Fibroblast of lung (primary cell): ENCODE results near the gene HBA1. TPM values are rescaled to one million over a fixed set of nuclear protein-coding genes. Genes with fewer than 3 reads are reported as not detected.
"Not testable (repeated sequence)": the region's sequence is repeated elsewhere in the genome, so short reads cannot be mapped to it uniquely, and the experiment has no call there.

ENCODE experiments used
- DNase-seq, 2 donors: peaks; one replicate each; pipeline versions ENCODE4 v3.0.0 to v3.0.0-alpha.2; 2010; ENCODE audit warnings: low read depth in 2 of 2
- H2AFZ ChIP-seq: 2 replicates; pipeline ENCODE4 v1.5.1; 2012; ENCODE audit warnings: low read length, control low read depth, inconsistent platforms
- H3K27ac ChIP-seq: 2 replicates; pipeline ENCODE4 v1.5.1; 2011; ENCODE audit warnings: low read length, control low read depth; ENCODE audit not compliant: insufficient read depth
- H3K27me3 ChIP-seq: 2 replicates; pipeline ENCODE4 v1.5.1; 2011; ENCODE audit warnings: mild to moderate bottlenecking, low read length; ENCODE audit not compliant: control insufficient read depth, insufficient read depth
- H3K36me3 ChIP-seq: 2 replicates; pipeline ENCODE4 v1.5.1; 2011; ENCODE audit warnings: low read length; ENCODE audit not compliant: control insufficient read depth, insufficient read depth
- H3K4me1 ChIP-seq: 2 replicates; pipeline ENCODE4 v1.5.1; 2011; ENCODE audit warnings: low read length; ENCODE audit not compliant: control insufficient read depth, insufficient read depth; ENCODE audit errors: extremely low read depth
- H3K4me2 ChIP-seq: 2 replicates; pipeline ENCODE4 v1.5.1; 2011; ENCODE audit warnings: low read length, control low read depth; ENCODE audit not compliant: insufficient read depth; ENCODE audit errors: extremely low read depth
- H3K4me3 ChIP-seq, 4 experiments: fragments of 200-600 bp in 1 of 4; sonication (generic) in 1 of 4; replicated peaks in 1 of 4; 2 replicates each; pipeline ENCODE4 v1.5.1; 2011 to 2016; ENCODE audit warnings: low read length in 4 of 4, low read depth in 3 of 4, mild to moderate bottlenecking in 3 of 4, control low read depth in 2 of 4, inconsistent platforms in 1 of 4, mixed read lengths in 1 of 4; ENCODE audit not compliant: insufficient read depth in 1 of 4; ENCODE audit errors: control extremely low read depth in 1 of 4
- H3K79me2 ChIP-seq: 2 replicates; pipeline ENCODE4 v1.5.1; 2012; ENCODE audit warnings: mild to moderate bottlenecking, low read length, inconsistent platforms; ENCODE audit not compliant: control insufficient read depth, insufficient read depth
- H3K9ac ChIP-seq: 2 replicates; pipeline ENCODE4 v1.5.1; 2011; ENCODE audit warnings: mild to moderate bottlenecking, low read length, control low read depth; ENCODE audit not compliant: insufficient read depth
- H3K9me3 ChIP-seq: 2 replicates; pipeline ENCODE4 v1.5.1; 2012; ENCODE audit warnings: low read depth, low read length; ENCODE audit not compliant: control insufficient read depth, insufficient read depth
- H4K20me1 ChIP-seq: 2 replicates; pipeline ENCODE4 v1.5.1; 2011; ENCODE audit warnings: low read length; ENCODE audit not compliant: control insufficient read depth, insufficient read depth; ENCODE audit errors: extremely low read depth
- EZH2 ChIP-seq: IDR thresholded peaks from 2 replicates; pipeline ENCODE4 v1.5.1; 2012; ENCODE audit warnings: low read length, control low read depth, mild to moderate bottlenecking; ENCODE audit errors: missing control alignments
- polyA plus RNA-seq, 2 donors: library from polyadenylated mRNA; depleted of rRNA in 1 of 2; stranded (reverse) in 1 of 2; unstranded in 1 of 2; fragments of >200 nt; gene quantifications; 2 replicates each; pipeline ENCODE4 v1.2.1, GENCODE V29; 2011 to 2012; ENCODE audit warnings: missing spikeins in 1 of 2
- total RNA-seq: library from RNA; depleted of rRNA; stranded (reverse); fragments of >200 nt; gene quantifications from 2 replicates; pipeline ENCODE4 v1.2.1, GENCODE V29; 2014
- TF ChIP-seq, protein P1 (sequence below), 2 donors: IDR thresholded peaks in 1 of 2; conservative IDR thresholded peaks in 1 of 2; 1 replicate in 1 of 2; 2 replicates in 1 of 2; pipeline ENCODE4 v1.5.1; 2011 to 2012; ENCODE audit warnings: low read length in 2 of 2, control low read depth in 1 of 2, inconsistent platforms in 1 of 2, low read depth in 1 of 2, mild to moderate bottlenecking in 1 of 2

HBA1 gene
- total and polyA plus RNA-seq, 2 donors (not counting 1 experiment from before 2014, with no cell fraction given) = 0.69 TPM; not detected in 1

DNA sequence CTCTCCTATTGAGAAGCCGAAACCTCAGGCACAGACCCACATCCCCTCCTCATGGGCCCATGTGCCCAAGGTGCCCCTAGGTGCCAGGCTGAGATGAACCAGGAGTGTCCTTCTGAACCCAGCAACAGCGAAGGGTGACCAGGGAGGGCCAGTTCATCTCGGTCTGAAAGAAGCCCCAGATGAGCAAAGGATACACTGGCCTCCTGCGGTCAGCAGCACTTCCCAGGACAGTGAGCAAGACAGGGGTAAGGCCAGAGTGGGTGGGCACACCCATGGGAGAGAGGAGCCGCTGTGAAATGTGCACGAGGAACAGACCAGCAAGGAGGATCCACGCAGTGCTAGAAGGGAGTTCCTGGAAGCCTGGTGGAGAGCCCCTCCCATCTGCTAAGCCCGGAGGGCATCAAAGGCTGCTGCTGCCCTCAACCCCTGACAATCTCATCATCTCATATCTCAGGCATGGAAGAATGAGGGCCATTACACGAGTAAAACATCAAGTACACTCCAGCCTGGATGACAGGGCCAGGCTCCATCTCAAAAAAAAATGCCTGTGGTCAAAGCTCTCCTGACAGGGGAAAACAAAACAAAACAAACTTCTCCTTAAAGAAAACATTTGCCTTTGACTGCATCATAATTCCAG, 27.3 kb upstream of the HBA1 start:
- peak overlapping the region; percentile 13 for H3K4me2 ChIP-seq
- DNase-seq = peak; percentile 30 to 45

DNA sequence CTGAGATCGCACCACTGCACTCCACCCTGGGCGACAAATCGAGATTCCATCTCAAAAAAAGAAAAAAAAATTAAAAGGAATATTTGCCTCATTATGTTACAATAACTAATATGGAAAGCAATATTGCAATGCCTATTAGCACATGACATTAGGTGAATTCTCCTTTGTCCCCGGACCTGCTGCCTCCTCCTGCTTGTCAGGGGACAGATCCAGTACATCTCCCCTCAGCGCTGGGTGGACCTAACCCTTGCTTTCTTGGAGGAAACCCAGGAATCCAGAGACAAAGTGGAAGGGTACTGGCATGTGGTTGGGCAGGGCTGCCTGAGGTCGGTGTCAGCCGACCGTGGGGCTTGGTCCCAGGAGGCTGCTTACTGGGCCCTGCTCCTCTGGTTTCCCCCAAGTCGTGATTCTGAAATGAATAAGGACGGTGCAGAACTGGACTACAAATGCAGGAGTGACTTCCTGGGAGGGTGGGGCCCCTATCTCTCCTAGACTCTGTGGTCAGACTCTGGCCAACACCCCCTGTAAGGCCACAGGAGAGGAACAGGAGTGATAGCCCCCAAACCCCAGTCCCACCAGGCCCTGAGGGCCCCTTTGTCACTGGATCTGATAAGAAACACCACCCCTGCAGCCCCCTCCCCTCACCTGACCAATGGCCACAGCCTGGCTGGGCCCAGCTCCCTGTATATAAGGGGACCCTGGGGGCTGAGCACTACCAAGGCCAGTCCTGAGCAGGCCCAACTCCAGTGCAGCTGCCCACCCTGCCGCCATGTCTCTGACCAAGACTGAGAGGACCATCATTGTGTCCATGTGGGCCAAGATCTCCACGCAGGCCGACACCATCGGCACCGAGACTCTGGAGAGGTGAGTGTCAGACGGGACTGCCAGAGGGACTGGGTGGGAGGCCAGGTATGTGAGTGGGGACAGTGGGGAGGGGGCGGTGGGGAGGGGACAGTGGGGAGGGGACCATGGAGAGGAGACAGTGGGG, 24.0 kb upstream of the HBA1 start, which contains the start of gene HBZ:
Gene HBZ, plus strand, starts transcription at position 504 of the 988 bp plus-strand sequence. Its CDS starts 266 bp downstream, at position 770.
- H3K9ac ChIP-seq = no peak within 1 kb of the TSS
- no peaks in the 10 kb centered on the region for H4K20me1 ChIP-seq
- DNase-seq = no peak
- H3K27me3 ChIP-seq = peaks cover 15% of the 10 kb centered on the region
- no peak within 1 kb of the TSS for H3K4me3 ChIP-seq
- H3K9me3 ChIP-seq = no peaks in the 10 kb centered on the region
- H2AFZ ChIP-seq = no peak within 1 kb of the TSS
- TF ChIP-seq, protein P1, sequence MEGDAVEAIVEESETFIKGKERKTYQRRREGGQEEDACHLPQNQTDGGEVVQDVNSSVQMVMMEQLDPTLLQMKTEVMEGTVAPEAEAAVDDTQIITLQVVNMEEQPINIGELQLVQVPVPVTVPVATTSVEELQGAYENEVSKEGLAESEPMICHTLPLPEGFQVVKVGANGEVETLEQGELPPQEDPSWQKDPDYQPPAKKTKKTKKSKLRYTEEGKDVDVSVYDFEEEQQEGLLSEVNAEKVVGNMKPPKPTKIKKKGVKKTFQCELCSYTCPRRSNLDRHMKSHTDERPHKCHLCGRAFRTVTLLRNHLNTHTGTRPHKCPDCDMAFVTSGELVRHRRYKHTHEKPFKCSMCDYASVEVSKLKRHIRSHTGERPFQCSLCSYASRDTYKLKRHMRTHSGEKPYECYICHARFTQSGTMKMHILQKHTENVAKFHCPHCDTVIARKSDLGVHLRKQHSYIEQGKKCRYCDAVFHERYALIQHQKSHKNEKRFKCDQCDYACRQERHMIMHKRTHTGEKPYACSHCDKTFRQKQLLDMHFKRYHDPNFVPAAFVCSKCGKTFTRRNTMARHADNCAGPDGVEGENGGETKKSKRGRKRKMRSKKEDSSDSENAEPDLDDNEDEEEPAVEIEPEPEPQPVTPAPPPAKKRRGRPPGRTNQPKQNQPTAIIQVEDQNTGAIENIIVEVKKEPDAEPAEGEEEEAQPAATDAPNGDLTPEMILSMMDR (conservative IDR thresholded peaks at IDR 0.05 in 1 of 2, IDR thresholded peaks at IDR 0.05 in 1 of 2; ENCODE audit: low read depth in 1 of 2, low read length in 2 of 2) = no peak
- no peak for TF ChIP-seq EZH2
- no peaks in the 10 kb centered on the region for H3K79me2 ChIP-seq
- no peak within 1 kb of the TSS for H3K27ac ChIP-seq
- H3K4me1 ChIP-seq = peaks cover 4% of the 10 kb centered on the region
- no peaks in the 10 kb centered on the region for H3K36me3 ChIP-seq
- H3K4me2 ChIP-seq = no peak within 1 kb of the TSS

More for the DNA sequence above, 27.3 kb upstream of the HBA1 start:
- no peaks in the 10 kb centered on the region for H3K79me2 ChIP-seq
- H2AFZ ChIP-seq = no peak overlapping the region
- no peaks in the 10 kb centered on the region for H3K9me3 ChIP-seq
- H3K27me3 ChIP-seq = peaks cover 5% of the 10 kb centered on the region
- no peaks in the 10 kb centered on the region for H3K36me3 ChIP-seq
- no peak overlapping the region for H3K27ac ChIP-seq
- no peaks in the 10 kb centered on the region for H3K4me1 ChIP-seq
- TF ChIP-seq, protein P1 (conservative IDR thresholded peaks at IDR 0.05 in 1 of 2, IDR thresholded peaks at IDR 0.05 in 1 of 2; ENCODE audit: low read depth in 1 of 2, low read length in 2 of 2) = no peak
- TF ChIP-seq EZH2 = no peak
- H3K4me3 ChIP-seq = no peak overlapping the region
- H3K9ac ChIP-seq = no peak overlapping the region
- H4K20me1 ChIP-seq = no peaks in the 10 kb centered on the region

DNA sequence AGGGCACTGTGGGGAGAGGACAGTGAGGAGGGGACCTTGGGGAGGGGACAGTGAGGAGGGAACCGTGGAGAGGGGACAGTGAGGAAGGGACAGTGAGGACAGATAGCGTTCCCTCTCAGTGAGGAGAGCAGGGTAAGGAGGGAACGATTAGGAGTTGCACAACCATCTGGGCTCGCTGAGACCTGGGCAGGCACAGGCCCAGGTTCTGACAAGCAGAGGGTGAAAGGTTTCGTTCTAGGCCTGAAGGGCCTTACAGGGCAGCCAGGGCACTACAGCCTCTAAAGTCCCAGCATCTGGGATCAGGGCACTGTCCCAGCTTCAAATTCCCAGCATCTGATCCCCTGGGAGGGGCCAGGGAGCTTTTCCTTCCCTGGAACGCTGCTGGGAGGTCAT, 23.4 kb upstream of the HBA1 start:
- H3K9me3 ChIP-seq, H3K4me1 ChIP-seq, H3K4me2 ChIP-seq, H2AFZ ChIP-seq, H3K36me3 ChIP-seq, H3K27ac ChIP-seq, H3K9ac ChIP-seq, DNase-seq, H3K4me3 ChIP-seq, H4K20me1 ChIP-seq, H3K79me2 ChIP-seq: not testable (repeated sequence)
- H3K27me3 ChIP-seq = peaks cover 15% of the 10 kb centered on the region

DNA sequence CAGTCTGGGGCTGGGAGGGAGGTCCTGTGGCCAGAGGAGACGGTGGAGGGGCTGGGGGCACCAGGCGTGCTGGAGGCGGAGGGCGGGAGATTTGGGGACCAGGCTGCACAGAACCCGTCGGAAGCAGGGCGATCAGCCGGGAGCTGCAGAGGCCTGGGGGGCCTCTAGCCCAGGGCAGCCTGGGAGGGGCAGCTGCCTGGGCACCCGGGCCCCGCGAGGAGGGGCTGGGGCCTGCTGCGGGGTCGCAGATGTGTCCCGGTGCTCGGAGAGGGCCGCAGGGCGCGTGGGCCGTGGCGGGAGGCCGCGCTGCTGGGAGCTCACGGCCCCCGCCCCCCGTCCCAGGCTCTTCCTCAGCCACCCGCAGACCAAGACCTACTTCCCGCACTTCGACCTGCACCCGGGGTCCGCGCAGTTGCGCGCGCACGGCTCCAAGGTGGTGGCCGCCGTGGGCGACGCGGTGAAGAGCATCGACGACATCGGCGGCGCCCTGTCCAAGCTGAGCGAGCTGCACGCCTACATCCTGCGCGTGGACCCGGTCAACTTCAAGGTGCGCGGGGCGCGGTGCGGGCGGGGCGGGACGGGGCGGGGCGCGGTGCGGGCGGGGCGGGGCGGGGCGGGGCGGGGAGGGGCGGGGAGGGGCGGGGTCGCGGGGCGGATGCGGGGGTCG, 22.8 kb upstream of the HBA1 start:
- H3K27ac ChIP-seq, H3K4me1 ChIP-seq, H3K79me2 ChIP-seq, DNase-seq, H3K4me2 ChIP-seq, H4K20me1 ChIP-seq, H3K9ac ChIP-seq, H2AFZ ChIP-seq, H3K9me3 ChIP-seq, H3K4me3 ChIP-seq, H3K36me3 ChIP-seq: not testable (repeated sequence)
- H3K27me3 ChIP-seq = peaks cover 13% of the 10 kb centered on the region
